HL-60 (cell line): ENCODE data around the gene FAM76A.
"Not testable (repeated sequence)": the region's sequence is repeated elsewhere in the genome, so short reads cannot be mapped to it uniquely, and the experiment has no call there.

Source experiments
- DNase-seq, 2 experiments: peaks; one replicate each; pipeline ENCODE4 v3.0.0-alpha.2; 2010 to 2020; ENCODE audit warnings: low read depth in 1 of 2, low spot score in 1 of 2
- H3K27ac ChIP-seq: fragments of 250-450 bp; sonication (Bioruptor Pico); replicated peaks from 2 replicates; pipeline ENCODE4 v1.5.1; 2020; ENCODE audit warnings: mild to moderate bottlenecking, moderate library complexity
- H3K27me3 ChIP-seq: fragments of 250-450 bp; sonication (Bioruptor Pico); 2 replicates; pipeline ENCODE4 v1.5.1; 2021; ENCODE audit warnings: mild to moderate bottlenecking, moderate library complexity; ENCODE audit not compliant: insufficient read depth, poor library complexity, severe bottlenecking
- H3K4me3 ChIP-seq: replicated peaks from 2 replicates; pipeline ENCODE4 v1.5.1; 2011; ENCODE audit warnings: mild to moderate bottlenecking, control low read depth, low read length; ENCODE audit not compliant: insufficient read depth
- GABPA ChIP-seq: IDR thresholded peaks from 2 replicates; pipeline ENCODE4 v1.6.1; 2012; ENCODE audit warnings: low read depth
- POLR2AphosphoS5 ChIP-seq: IDR thresholded peaks from 2 replicates; pipeline ENCODE4 v1.6.1; 2012; ENCODE audit warnings: low read depth
- REST ChIP-seq: IDR thresholded peaks from 2 replicates; pipeline ENCODE4 v1.6.1; 2012; ENCODE audit warnings: low read depth; ENCODE audit not compliant: insufficient replicate concordance
- SPI1 ChIP-seq: IDR thresholded peaks from 2 replicates; pipeline ENCODE4 v1.6.1; 2012; ENCODE audit warnings: low read depth, mild to moderate bottlenecking, borderline replicate concordance
- TF ChIP-seq, protein P1 (sequence below): IDR thresholded peaks from one replicate; pipeline ENCODE4 v1.5.1; 2011; ENCODE audit warnings: low read length, control low read depth, inconsistent platforms; ENCODE audit not compliant: insufficient read depth

FAM76A gene

GRCh38 chr1:27787895-27788294 lies 62.1 kb downstream of the FAM76A start:
- Histone ChIP-seq H3K27me3 (no peaks in the 10 kb centered on the region), H3K4me3 (no peak overlapping the region), H3K27ac (no peak overlapping the region)
- no peak for DNase-seq
- TF ChIP-seq, protein P1, sequence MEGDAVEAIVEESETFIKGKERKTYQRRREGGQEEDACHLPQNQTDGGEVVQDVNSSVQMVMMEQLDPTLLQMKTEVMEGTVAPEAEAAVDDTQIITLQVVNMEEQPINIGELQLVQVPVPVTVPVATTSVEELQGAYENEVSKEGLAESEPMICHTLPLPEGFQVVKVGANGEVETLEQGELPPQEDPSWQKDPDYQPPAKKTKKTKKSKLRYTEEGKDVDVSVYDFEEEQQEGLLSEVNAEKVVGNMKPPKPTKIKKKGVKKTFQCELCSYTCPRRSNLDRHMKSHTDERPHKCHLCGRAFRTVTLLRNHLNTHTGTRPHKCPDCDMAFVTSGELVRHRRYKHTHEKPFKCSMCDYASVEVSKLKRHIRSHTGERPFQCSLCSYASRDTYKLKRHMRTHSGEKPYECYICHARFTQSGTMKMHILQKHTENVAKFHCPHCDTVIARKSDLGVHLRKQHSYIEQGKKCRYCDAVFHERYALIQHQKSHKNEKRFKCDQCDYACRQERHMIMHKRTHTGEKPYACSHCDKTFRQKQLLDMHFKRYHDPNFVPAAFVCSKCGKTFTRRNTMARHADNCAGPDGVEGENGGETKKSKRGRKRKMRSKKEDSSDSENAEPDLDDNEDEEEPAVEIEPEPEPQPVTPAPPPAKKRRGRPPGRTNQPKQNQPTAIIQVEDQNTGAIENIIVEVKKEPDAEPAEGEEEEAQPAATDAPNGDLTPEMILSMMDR, result no peak
- TF ChIP-seq GABPA, result no peak
- no peak for TF ChIP-seq POLR2AphosphoS5

DNA sequence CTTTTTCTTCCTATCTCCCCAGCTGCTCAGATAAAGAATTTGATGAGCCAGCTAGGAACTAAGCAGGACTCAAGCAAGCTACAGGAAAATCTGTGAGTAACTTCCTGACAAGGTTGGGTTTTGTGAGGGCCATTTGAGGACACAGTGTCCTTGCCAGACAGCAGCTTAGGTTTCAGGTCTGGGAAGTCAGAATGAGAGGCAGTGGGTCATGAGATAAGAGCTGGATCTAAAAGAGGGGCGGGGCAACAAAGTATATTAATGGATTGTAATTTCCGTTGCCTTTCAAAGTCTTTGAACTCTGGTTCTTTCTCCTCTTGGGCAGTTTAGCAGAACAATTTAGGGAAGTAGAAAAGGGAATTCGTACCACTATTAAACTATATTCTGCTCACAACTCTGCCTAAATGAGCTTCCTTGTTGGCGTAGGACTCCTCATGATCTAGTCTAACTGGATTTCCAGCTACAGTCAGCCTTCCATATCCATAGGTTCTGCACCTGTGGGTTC lies 63.8 kb downstream of the FAM76A start:
- H3K4me3 ChIP-seq, result no peak overlapping the region

DNA sequence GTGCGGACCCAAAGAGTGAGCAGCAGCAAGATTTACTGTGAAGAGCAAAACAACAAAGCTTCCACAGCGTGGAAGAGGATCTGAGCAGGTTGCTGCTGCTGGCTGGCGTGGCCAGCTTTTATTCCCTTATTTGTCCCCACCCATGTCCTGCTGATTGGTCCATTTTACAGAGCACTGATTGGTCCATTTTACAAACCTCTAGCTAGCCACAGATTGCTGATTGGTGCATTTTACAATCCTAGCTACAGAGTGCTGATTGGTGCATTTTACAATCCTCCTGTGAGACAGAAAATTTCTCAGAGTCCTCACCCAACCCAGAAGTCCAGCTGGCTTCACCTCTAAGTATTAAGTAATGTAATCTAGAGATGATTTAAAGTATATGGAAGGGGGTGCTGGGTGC lies 64.5 kb downstream of the FAM76A start:
- H3K27ac ChIP-seq, result peak overlapping the region; percentile 31; the same call in 1 of the 2 replicates
- not testable (repeated sequence) for H3K27me3 ChIP-seq, DNase-seq, H3K4me3 ChIP-seq

More for the DNA sequence above, 63.8 kb downstream of the FAM76A start:
- TF ChIP-seq, protein P1, result no peak
- no peak for TF ChIP-seq GABPA
- no peak for TF ChIP-seq REST
- TF ChIP-seq POLR2AphosphoS5, result no peak
- peak; percentile 38; the same call in 1 of the 2 replicates for TF ChIP-seq SPI1
- Histone ChIP-seq H3K27ac (peak overlapping the region; percentile 31), H3K27me3 (no peaks in the 10 kb centered on the region)
- peak in 1 of 2 experiments; percentile 35 for DNase-seq

DNA sequence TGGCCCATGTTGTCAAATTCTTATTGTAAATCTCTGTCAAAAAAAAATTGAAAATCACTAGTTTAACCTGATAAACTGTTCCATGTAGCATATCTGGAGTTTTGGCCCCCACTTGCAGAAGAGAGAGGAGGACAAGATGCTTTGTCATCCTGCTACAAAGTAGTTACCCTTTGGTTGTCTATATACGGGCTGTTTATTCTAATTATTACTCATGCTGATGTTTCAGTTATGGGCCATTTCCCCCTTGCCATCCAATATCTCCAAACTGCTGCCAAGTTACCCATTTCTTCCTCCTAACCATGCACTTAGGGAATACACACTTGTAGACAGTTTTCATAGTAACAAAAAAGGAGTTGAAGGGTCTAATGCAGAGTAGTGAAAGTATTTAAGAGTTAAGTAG lies 69.8 kb downstream of the FAM76A start:
- TF ChIP-seq GABPA (no peak), POLR2AphosphoS5 (no peak), SPI1 (no peak), REST (no peak)
- TF ChIP-seq, protein P1, result no peak
- no peaks in the 10 kb centered on the region for H3K27me3 ChIP-seq
- no peak overlapping the region for H3K27ac ChIP-seq

More for the DNA sequence above, 69.8 kb downstream of the FAM76A start:
- DNase-seq, result no peak
- no peak overlapping the region for H3K4me3 ChIP-seq
